HG02938 (cell line): ENCODE measurements around the gene CFAP251.
"Not testable (repeated sequence)": the region's sequence is repeated elsewhere in the genome, so short reads cannot be mapped to it uniquely, and the experiment has no call there.

Source experiments
- ATAC-seq: cut with Tn5 transposase; IDR thresholded peaks from one replicate; pipeline ENCODE4 v1.9.1; 2021; ENCODE audit warnings: mild to moderate bottlenecking, moderate library complexity; ENCODE audit not compliant: unreplicated experiment

Gene CFAP251

DNA sequence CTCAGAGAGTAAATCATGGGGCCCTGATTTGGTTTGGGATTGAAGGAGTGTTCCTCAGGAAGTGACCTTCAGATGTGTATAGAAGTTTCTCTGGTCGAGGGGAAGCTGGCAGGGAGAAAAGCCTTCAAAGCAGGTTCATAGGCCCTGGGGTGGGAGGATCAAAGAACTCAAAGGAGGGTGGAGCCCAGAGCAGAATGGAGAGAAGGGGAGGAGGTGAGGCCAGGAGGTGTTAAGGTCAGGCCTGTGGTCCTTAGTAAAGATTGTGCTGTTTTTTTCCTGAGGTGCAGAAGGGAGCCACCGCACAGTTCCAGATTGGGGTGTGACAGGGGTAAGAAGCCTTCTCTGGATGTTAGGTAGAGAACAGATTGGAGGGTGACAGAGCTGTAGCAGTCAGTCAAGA lies 9.7 kb upstream of the CFAP251 start:
- no peak for ATAC-seq

DNA sequence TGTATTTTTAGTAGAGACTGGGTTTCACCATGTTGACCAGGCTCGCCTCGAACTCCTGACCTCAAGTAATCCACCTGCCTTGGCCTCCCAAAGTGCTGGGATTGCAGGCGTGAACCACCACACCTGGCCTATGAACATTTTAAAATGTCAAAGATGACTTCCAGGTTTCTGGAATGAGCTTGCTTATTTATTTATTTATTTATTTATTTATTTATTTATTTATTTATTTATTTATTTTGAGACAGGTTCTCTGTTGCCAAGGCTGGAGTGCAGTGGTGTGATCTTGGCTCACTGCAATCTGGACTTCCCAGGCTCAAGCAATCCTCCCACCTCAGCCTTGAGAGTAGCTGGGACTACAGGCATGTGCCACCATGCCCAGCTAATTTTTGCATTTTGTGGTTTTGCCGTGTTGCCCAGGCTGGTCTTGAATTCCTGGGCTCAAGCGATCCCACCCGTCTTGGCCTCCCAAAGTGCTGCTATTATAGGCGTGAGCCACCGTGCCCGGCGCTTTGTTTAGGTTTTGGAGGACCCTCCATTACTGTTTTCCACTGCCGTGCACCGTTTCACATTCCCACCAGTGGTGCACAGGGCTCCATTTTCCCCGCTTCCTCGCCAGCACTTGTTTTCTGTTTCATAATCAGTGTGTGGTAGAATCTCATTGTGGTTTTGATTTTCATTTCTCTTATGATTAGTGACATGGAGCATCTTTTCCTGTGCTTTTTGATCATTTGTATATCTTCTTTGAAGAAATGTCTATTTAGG lies 6.4 kb upstream of the CFAP251 start:
- ATAC-seq = no peak

DNA sequence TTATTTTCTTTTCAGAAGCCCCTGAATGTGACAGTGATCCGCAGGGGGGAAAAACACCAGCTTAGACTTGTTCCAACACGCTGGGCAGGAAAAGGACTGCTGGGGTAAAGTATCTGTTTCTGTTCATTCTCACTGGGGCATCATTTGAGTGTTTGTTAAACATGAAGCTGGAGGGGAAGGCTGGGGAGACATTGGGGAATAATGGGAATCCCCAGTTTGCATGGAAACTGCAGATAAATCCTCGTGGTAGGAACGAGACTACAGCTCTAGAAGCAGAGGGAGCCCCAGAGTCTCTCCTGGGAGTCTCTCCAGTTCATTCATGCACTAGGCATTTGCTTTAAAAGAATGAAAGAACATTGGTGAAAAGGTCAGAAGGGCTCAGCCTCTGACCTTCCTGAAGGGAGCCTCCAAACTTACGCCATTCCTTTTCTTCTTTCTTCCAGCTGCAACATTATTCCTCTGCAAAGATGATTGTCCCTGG lies 2.5 kb upstream of the CFAP251 start:
- ATAC-seq = no peak

DNA sequence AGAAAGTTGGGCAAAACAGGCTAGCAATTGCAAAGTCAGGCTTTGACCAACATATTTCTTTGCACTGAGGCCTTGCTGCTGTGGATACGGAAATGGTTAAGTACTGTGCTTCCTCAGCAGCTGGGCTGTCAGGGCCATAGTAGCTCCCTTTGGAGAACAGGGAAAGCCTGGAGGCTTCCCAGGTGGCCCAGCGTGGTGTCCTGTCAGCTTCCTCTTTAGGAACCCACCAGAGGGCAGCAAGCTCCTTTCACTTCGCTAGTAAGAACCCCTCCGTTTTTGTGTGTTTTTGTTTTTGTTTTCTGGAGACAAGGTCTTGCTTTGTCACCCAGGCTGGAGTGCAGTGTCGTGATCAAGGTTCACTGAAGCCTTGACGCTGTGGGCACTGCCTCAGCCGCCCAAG lies 1.7 kb upstream of the CFAP251 start:
- no peak for ATAC-seq

DNA sequence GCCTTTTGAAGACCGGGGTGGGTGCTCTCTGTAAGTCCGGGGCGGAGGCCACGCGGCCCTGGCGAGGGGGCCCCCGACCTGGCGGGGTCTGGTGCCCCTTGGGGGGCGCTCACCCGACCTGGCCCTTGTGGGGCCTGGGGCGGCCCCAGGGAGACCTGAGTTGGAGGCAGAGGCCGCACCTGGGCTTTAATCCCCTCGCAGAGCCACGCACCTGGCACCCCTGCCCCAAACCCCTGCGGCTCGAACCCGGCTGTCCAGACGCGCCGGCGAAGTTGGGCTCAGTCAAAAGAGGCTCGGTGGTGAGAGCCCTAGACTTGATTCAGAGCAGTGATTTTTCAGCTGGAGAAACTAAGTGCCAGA lies 267 bp downstream of the CFAP251 start:
- no peak for ATAC-seq

DNA sequence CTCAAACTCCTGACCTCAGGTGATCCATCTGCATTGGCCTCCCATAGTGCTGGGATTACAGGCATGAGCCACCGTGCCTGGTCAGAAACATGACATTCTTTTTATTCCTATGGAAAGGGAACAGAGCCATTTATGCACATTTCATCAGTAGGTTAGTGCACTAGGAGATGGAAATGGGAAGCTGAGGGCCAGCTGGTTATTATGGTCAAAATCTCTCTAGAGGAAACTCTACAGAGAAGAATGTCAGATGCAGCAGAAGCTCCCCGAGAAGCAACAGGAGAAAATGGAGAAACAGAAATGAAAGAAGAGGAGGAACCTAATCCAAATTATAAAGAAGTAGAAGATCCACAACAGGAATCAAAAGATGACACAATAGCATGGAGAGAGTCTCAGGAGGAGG lies 2.7 kb downstream of the CFAP251 start:
- ATAC-seq = no peak

DNA sequence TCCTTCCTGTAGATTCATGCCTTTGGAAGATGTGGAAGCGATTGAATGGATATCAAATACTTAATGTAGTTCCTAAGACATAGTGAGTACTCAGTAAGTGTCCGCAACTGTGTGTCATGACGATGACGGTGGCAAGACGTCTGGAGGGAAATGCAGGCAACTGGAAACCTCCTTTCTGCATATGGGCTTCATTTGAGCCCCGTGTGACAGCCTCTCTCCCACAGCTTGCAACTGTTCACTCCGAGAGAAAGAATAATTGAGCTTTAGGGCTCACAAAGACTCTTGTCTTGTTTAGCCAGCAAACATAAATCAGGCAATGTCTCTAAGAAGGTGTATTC lies 6.9 kb downstream of the CFAP251 start:
- ATAC-seq = no peak

DNA sequence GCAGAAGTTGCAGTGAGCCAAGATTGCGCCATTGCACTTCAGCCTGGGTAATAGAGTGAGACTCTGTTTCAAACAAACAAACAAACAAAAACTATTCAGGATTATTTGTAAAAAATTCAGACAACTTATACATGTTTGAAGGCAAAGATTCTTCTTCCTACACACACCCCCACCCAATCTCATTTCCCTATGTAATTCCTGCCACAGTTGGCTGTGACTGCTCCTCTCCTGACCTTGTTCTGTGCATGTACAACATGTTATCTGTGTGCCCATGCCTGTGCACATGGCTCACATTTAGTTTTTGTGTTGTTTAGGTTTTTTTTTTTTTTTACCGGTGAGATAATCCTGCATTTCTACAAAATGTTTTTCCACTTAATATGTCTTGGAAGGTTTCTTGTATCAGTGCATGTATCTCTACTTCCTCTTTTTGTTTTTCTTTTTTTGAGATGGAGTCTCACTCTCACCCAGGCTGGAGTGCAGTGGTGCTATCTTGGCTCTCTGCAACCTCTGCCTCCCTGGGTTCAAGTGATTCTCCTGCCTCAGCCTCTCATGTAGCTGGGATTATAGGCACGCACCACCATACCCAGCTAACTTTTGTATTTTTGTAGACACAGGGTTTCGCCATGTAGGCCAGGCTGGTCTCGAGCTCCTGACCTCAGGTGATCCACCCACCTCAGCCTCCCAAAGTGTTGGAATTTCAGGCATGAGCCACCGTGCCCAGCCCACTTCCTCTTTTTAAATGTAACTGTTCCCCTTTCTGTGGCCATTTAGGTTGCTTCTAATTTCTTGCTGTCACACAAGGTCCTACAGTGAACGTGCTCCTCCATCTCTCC lies 8.7 kb downstream of the CFAP251 start:
- ATAC-seq = no peak

DNA sequence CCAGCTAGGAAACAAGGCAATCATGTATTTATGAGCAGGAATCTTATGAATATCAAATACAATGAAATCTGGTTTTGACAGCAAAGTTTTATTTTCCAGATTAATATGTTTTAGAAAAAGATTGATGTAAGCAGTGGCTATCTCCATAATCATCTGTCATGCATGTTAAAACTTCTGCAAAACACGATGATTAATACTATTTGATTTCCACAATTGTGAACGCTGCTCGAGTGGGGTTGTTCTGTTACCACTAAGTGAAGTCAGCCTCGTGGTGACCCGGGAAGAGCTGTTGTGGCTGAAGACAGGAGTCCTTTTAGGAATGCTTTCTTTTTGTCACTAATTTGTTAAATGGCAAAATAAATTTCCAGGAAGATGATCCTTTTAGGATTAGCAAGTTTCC lies 9.4 kb downstream of the CFAP251 start:
- no peak for ATAC-seq

DNA sequence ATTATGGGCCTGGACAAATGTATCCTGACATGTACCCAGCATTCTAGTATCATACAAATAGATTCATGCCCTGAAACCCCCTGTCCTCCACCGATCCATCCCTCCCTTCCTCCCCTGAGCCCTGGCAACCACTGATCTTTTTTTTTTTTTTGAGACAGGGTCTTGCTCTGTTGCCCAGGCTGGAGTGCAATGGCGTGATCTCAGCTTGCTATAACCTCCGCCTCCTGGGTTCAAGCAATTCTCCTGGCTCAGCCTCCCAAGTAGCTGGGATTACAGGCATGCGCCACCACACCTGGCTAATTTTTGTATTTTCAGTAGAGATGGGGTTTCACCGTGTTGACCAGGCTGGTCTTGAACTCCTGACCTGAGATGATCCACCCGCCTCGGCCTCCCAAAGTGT lies 11.2 kb downstream of the CFAP251 start:
- ATAC-seq = not testable (repeated sequence)

DNA sequence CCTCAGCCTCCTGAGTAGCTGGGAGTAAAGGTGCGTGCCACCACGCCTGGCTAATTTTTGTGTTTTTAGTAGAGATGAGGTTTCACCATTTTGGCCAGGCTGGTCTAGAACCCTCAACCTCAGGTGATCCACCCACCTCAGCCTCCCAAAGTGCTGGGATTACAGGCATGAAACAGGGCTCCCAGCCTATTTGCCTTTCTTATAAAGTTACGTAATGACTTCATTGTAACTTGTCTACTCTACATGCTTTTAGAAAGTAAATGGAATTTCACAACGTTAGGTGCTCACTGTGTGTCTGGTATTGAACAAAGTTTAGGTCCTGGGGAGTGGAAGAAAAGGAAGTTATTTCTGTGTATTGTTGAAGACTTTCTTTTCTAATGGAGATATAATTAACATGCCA lies 12.5 kb downstream of the CFAP251 start:
- ATAC-seq = no peak

DNA sequence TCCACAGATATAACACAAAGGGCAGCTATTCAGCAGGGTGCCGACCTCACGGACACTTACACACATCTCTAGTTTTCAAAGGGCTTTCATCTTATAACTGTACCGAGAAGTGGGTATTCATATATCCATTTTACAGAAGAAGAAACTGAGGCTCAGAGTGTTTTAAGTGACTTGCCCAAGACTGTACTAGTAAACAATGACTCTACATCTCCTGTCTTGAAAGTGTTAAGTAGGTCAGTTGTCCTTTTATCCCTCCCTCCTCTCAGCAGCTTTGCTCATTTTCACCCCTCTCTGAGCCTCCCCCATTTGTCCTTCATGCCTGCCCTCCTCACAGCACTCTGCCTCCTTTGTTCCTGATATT lies 13.8 kb downstream of the CFAP251 start:
- no peak for ATAC-seq

DNA sequence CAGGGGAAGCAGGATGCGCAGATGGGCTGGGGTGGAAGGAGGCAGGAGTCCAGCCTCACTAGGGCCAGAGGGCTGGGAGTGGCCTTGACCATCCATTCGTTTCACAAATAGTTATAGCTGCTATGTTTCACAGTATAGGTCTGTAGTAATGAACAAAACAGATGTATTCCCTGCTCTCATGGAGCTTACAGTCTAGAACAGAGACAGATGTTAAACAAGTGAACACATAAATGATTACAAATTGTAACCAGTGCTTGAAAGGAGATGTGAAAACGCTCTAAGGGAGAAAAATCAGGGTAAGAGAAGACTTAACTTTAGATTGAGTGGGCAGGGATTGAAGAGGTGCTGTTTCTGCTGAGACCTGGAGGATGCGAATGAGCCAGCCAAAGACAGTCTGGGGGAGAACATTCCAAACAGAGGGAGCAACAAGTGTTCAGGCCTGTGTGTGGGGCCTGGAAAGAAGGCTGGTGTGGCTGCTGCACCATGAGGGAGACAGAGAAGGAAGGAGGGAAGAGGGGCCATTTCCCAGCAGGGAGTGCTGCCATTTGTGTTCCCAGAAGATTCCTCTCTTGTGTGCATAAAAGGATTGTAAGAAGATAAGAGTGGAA lies 14.6 kb downstream of the CFAP251 start:
- ATAC-seq = no peak

DNA sequence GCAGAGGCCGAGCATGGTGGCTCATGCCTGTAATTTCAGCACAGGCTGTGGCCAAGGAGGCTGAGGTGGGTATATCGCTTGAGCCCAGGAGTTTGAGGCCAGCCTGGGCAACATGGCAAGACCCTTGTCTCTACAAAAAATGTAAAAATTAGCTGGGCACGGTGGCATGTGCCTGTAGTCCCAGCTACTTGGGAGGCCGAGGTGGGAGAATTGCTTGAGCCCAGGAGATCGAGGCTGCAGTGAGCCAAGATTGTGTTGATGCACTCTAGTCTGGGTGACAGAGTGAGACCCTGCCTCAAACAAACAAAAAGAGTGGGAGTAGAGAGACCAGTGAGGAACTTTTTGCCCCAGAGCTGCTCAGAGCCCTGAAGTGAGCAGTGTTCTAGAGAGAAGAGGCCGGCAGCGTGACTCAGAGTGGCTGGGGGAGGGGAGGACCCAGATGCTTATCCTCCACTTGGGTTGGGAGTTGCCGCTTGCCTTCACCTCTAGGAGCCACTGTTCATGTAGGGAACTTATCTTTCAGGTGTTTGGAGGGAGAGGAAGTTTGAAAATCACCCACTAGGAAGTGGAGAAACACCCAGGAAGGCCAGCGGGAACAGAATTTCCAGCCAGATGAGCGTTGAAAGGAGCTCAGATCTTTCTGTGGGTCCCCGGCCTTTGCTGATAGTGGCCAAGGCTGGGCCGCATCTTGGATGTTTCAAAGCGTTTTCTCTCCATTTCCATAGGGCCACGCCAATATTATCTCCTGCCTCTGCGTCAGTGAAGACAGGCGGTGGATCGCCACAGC lies 15.3 kb downstream of the CFAP251 start:
- ATAC-seq = no peak

DNA sequence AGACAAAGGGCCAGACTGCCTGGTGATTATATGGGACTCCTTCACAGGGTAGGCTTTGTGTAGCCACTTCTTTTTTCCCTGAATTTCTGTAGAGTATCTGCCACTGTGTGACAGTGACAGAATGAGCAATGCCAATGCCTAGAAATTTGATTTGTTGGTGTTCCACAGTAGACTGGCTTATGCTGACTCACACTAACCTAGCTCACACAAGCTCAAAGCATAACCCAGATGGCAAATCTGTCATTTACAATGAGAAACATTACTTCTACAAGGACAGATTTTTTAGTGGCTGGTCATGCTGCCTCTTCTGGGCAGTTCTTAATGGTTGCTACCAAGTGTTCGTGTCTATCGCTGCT lies 15.9 kb downstream of the CFAP251 start:
- ATAC-seq = no peak

DNA sequence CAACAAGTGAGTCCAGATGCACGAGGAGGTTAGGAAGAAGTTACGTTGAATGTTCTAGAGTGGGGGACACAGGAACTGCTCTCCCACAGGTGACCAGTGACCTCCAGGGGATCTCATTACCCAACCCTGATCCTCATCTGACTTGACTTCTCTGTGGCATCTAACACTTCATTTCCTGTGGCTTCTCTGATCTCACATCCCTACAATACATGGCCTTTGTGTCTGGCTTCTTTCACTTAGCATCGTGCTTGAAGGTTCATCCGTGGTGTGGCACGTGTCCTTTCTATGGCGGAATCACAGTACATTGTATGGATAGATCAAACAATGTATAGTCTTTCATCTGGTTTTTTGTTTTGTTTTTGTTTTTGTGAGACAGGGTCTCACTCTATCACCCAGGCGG lies 19.3 kb downstream of the CFAP251 start:
- no peak for ATAC-seq

DNA sequence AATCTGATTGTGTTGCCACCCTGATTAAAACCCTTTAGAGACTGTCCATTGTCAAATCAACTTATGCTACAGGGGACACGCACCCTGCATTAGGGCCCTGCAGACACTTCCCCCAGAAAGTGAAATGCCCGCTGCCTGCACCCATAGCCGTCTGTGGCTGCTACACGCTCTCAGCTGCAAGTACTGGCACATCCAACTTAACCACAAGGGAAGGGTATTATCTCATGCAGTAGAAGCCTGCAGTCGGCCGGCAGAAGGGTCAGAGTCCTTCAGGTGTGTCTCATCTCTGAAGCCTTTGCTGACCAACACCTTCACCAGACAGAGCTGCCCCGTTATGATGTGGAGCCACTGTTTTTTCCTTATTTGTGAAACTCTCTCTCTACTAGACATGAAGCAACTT lies 20.8 kb downstream of the CFAP251 start:
- no peak for ATAC-seq

DNA sequence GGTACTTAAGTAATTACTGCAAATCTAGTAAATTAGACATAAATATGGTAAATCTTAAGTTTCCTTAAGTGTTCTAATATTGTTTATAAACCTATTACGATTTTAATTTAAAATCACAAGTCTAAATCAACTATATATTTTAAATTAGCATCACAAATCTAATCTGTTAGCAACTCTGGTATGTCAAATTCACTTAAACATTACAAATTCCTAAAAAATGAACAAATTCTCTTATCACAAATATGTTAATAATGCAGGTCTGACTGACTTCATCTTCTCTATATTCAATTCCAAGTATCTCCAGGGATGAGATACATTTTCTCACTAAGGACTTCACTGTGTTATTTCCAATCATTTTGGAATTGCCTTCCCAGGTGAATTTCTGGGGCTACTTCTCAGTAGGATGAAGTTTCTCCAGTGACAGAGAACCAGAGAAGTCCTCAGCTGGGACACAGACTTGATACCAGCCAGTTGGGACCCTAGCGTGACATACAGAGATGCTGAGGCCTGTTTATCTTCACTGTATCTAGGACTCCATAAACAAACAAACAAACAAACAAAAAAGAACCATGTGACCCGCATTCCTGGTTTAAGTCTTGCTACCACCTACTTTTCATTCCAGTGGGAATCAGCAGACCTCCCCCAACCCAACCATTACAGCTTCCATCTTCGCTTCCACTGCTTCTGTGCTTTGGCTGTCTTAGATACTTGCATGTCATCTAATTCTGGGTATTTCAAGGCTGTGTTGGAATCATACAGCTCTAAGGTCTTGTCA lies 21.8 kb downstream of the CFAP251 start:
- ATAC-seq = no peak

DNA sequence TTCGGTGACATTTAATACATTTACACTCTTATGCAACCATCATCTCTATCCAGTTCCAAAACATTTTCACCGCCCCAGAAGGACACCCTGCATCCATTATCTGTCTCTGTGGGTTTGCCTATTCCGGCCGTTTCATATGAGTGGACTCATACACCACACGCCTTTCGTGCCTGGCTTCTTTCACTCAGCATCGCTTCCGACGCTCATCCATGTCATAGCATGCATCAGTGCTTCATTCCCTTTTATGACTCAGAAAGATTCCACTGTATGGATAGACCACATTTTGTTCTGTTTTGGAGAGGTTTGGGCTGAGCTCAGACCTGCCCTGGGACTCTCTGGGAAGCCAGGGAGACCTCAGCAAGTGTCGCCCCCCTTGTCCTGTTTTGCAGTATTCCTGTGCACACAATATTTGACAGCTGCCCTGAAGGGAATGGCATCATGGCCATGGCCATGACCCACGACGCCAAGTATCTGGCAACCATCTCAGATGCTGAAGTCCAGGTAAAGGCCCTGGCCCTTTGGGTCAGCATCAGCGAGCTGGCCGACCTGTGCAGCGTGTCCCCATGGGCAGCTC lies 23.8 kb downstream of the CFAP251 start:
- ATAC-seq = no peak

DNA sequence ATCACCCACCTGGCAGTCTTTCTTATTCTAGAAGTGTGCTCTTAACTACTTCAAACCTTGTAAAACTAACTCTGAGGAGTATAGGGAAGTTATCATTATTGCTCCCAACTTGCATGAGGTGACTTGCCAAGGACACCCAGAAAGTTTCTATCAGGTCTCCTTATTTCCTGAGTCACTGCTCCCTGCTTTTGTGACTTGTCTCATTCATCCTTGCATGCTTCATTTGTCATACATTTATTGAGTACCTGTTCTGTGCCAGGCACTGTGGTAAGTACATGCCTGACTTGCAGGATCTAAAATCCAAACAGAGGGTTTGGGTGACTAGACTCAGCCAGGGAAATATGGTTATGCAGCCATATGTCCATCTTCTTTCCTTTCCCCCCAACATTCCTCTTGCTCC lies 25.5 kb downstream of the CFAP251 start:
- no peak for ATAC-seq
